HG03196 (cell line): ENCODE results near the gene BEND6.

Experiments
- ATAC-seq: cut with Tn5 transposase; IDR thresholded peaks from one replicate; pipeline ENCODE4 v1.9.1; 2021; ENCODE audit not compliant: unreplicated experiment

BEND6 gene

GRCh38 chr6:56940463-56940862 is 14.4 kb upstream of the BEND6 start:
- no peak for ATAC-seq

- ATAC-seq, result no peak
Measured at GRCh38 chr6:56940977-56941376, 13.9 kb upstream of the BEND6 start.

GRCh38 chr6:56944661-56945060 is 10.2 kb upstream of the BEND6 start:
- ATAC-seq, result no peak

- ATAC-seq, result no peak
Measured at GRCh38 chr6:56946368-56946767, 8.5 kb upstream of the BEND6 start.

GRCh38 chr6:56947924-56948323 is 7.0 kb upstream of the BEND6 start:
- ATAC-seq, result no peak

GRCh38 chr6:56949265-56949664 is 5.6 kb upstream of the BEND6 start:
- no peak for ATAC-seq

- ATAC-seq, result no peak
Measured at GRCh38 chr6:56949925-56950495, 4.9 kb upstream of the BEND6 start.

GRCh38 chr6:56951049-56951831 is 3.7 kb upstream of the BEND6 start:
- ATAC-seq, result no peak

- no peak for ATAC-seq
Measured at GRCh38 chr6:56953597-56954402, 1.1 kb upstream of the BEND6 start.

- ATAC-seq, result peak; percentile 68
Measured at GRCh38 chr6:56955171-56956155, 556 bp downstream of the BEND6 start.

GRCh38 chr6:56956491-56956890 is 1.6 kb downstream of the BEND6 start:
- no peak for ATAC-seq

GRCh38 chr6:56957856-56958255 is 2.9 kb downstream of the BEND6 start:
- no peak for ATAC-seq

GRCh38 chr6:56958481-56958880 is 3.6 kb downstream of the BEND6 start:
- ATAC-seq, result no peak

- ATAC-seq, result no peak
Measured at GRCh38 chr6:56959094-56959493, 4.2 kb downstream of the BEND6 start.

- no peak for ATAC-seq
Measured at GRCh38 chr6:56959938-56960337, 5.0 kb downstream of the BEND6 start.

- no peak for ATAC-seq
Measured at GRCh38 chr6:56961151-56961550, 6.2 kb downstream of the BEND6 start.

- ATAC-seq, result no peak
Measured at GRCh38 chr6:56962441-56962840, 7.5 kb downstream of the BEND6 start.

- no peak for ATAC-seq
Measured at GRCh38 chr6:56963043-56963442, 8.1 kb downstream of the BEND6 start.

- ATAC-seq, result no peak
Measured at GRCh38 chr6:56963793-56964192, 8.9 kb downstream of the BEND6 start.

GRCh38 chr6:56965126-56965525 is 10.2 kb downstream of the BEND6 start:
- no peak for ATAC-seq

- no peak for ATAC-seq
Measured at GRCh38 chr6:56970849-56971248, 15.9 kb downstream of the BEND6 start.
